ENCODE results near the gene IRF8.
"Not testable (repeated sequence)": the region's sequence is repeated elsewhere in the genome, so short reads cannot be mapped to it uniquely, and the experiment has no call there.

Gene IRF8

GRCh38 chr16:85935391-85935973 lies 36.5 kb downstream of the IRF8 start:
- peak overlapping the region; percentile 1 for H3K4me3 ChIP-seq (ENCODE audit: low read depth, low read length)
- no peak for TF ChIP-seq CTCF (IDR thresholded peaks at IDR 0.05; ENCODE audit: borderline replicate concordance, insufficient read depth, low read depth, low read length)

GRCh38 chr16:85935974-85936760 lies 37.2 kb downstream of the IRF8 start:
- peak overlapping the region; percentile 1 for H3K4me3 ChIP-seq (ENCODE audit: low read depth, low read length)
- TF ChIP-seq CTCF (IDR thresholded peaks at IDR 0.05; ENCODE audit: borderline replicate concordance, insufficient read depth, low read depth, low read length), result no peak

GRCh38 chr16:85936816-85937215 lies 37.9 kb downstream of the IRF8 start:
- TF ChIP-seq CTCF (IDR thresholded peaks at IDR 0.05; ENCODE audit: borderline replicate concordance, insufficient read depth, low read depth, low read length), result no peak
- no peak overlapping the region for H3K4me3 ChIP-seq (ENCODE audit: low read depth, low read length)

GRCh38 chr16:85940214-85940613 lies 41.3 kb downstream of the IRF8 start:
- TF ChIP-seq CTCF (IDR thresholded peaks at IDR 0.05; ENCODE audit: borderline replicate concordance, insufficient read depth, low read depth, low read length), result no peak
- no peak overlapping the region for H3K4me3 ChIP-seq (ENCODE audit: low read depth, low read length)

- H3K4me3 ChIP-seq (ENCODE audit: low read depth, low read length), result no peak overlapping the region
- no peak for TF ChIP-seq CTCF (IDR thresholded peaks at IDR 0.05; ENCODE audit: borderline replicate concordance, insufficient read depth, low read depth, low read length)
Observed at GRCh38 chr16:85941863-85942644, 43.1 kb downstream of the IRF8 start.

- H3K4me3 ChIP-seq (ENCODE audit: low read depth, low read length), result not testable (repeated sequence)
Observed at GRCh38 chr16:85942659-85943058, 43.7 kb downstream of the IRF8 start.

GRCh38 chr16:85943711-85944110 lies 44.7 kb downstream of the IRF8 start:
- no peak for TF ChIP-seq CTCF (IDR thresholded peaks at IDR 0.05; ENCODE audit: borderline replicate concordance, insufficient read depth, low read depth, low read length)
- no peak overlapping the region for H3K4me3 ChIP-seq (ENCODE audit: low read depth, low read length)

All from GM12875 (cell line).